SK-N-SH treated with all-trans-retinoic acid at 6 μM for 48 hours (cell line): ENCODE results near the gene COL21A1.

Source experiments
- ATAC-seq: fragments of 200-7000 bp; cut with Tn5 transposase; 3 replicates; pipeline ENCODE4 v1.9.1; 2020; ENCODE audit warnings: mild to moderate bottlenecking, moderate library complexity
- ARNTL ChIP-seq: fragments of 450-650 bp; formaldehyde crosslinking; IDR thresholded peaks from 2 replicates; pipeline ENCODE4 v1.5.0; 2020; ENCODE audit warnings: low read depth, mild to moderate bottlenecking, moderate library complexity, borderline replicate concordance
- CSDC2 ChIP-seq: fragments of 250-450 bp; sonication (Bioruptor Pico); IDR thresholded peaks from 2 replicates; pipeline ENCODE4 v1.5.0; 2020; ENCODE audit warnings: mild to moderate bottlenecking, moderate library complexity
- ESRRG ChIP-seq: fragments of 250-450 bp; sonication (Bioruptor Pico); IDR thresholded peaks from 2 replicates; pipeline ENCODE4 v1.6.1; 2021; ENCODE audit warnings: mild to moderate bottlenecking
- GLIS3 ChIP-seq: fragments of 250-450 bp; sonication (Bioruptor Pico); IDR thresholded peaks from 2 replicates; pipeline ENCODE4 v1.5.0; 2020; ENCODE audit warnings: mild to moderate bottlenecking, moderate library complexity
- ISL1 ChIP-seq: fragments of 250-450 bp; sonication (Bioruptor Pico); IDR thresholded peaks from 2 replicates; pipeline ENCODE4 v2.1.2; 2022; ENCODE audit warnings: mild to moderate bottlenecking, moderate library complexity
- OSR1 ChIP-seq: fragments of 250-450 bp; sonication (Bioruptor Pico); IDR thresholded peaks from 2 replicates; pipeline ENCODE4 v1.8.0; 2022; ENCODE audit warnings: moderate library complexity, mild to moderate bottlenecking, inconsistent platforms
- POU6F1 ChIP-seq: fragments of 250-450 bp; sonication (Bioruptor Pico); IDR thresholded peaks from 2 replicates; pipeline ENCODE4 v1.8.0; 2021; ENCODE audit warnings: low read depth, mild to moderate bottlenecking, moderate library complexity, borderline replicate concordance
- PPARA ChIP-seq: fragments of 250-450 bp; sonication (Bioruptor Pico); IDR thresholded peaks from 2 replicates; pipeline ENCODE4 v1.5.0; 2020; ENCODE audit warnings: mild to moderate bottlenecking, borderline replicate concordance
- RARB ChIP-seq: fragments of 250-450 bp; sonication (Bioruptor Pico); IDR thresholded peaks from 2 replicates; pipeline ENCODE4 v1.8.0; 2021; ENCODE audit warnings: mild to moderate bottlenecking, moderate library complexity
- SNAI2 ChIP-seq: fragments of 250-450 bp; sonication (Bioruptor Pico); IDR thresholded peaks from 2 replicates; pipeline ENCODE4 v1.5.0; 2020; ENCODE audit warnings: mild to moderate bottlenecking, moderate library complexity
- TCF4 ChIP-seq: fragments of 250-450 bp; sonication (Bioruptor Pico); IDR thresholded peaks from 2 replicates; pipeline ENCODE4 v1.8.0; 2021; ENCODE audit warnings: mild to moderate bottlenecking, moderate library complexity, borderline replicate concordance
- TOX ChIP-seq: fragments of 250-450 bp; sonication (Bioruptor Pico); IDR thresholded peaks from 2 replicates; pipeline ENCODE4 v1.8.0; 2021; ENCODE audit warnings: mild to moderate bottlenecking, moderate library complexity, borderline replicate concordance
- TSHZ2 ChIP-seq: fragments of 250-450 bp; sonication (Bioruptor Pico); IDR thresholded peaks from 2 replicates; pipeline ENCODE4 v1.5.0; 2020; ENCODE audit warnings: mild to moderate bottlenecking, moderate library complexity
- ZC3H10 ChIP-seq: fragments of 250-450 bp; sonication (Bioruptor Pico); IDR thresholded peaks from 2 replicates; pipeline ENCODE4 v1.5.1; 2021; ENCODE audit warnings: mild to moderate bottlenecking, moderate library complexity
- ZFP3 ChIP-seq: fragments of 250-450 bp; sonication (Bioruptor Pico); IDR thresholded peaks from 2 replicates; pipeline ENCODE4 v1.5.0; 2020; ENCODE audit warnings: mild to moderate bottlenecking, moderate library complexity
- ZFP30 ChIP-seq: fragments of 450-650 bp; formaldehyde crosslinking; IDR thresholded peaks from 2 replicates; pipeline ENCODE4 v1.5.0; 2022; ENCODE audit warnings: mild to moderate bottlenecking, moderate library complexity
- ZNF565 ChIP-seq: fragments of 450-650 bp; formaldehyde crosslinking; conservative IDR thresholded peaks from 2 replicates; pipeline ENCODE4 v1.5.0; 2020; ENCODE audit warnings: low read depth, mild to moderate bottlenecking, moderate library complexity
- ZNF70 ChIP-seq: fragments of 450-650 bp; formaldehyde crosslinking; IDR thresholded peaks from 2 replicates; pipeline ENCODE4 v1.5.0; 2020; ENCODE audit warnings: mild to moderate bottlenecking, moderate library complexity
- ZNF8 ChIP-seq: fragments of 450-650 bp; formaldehyde crosslinking; IDR thresholded peaks from 2 replicates; pipeline ENCODE4 v1.5.0; 2020; ENCODE audit warnings: mild to moderate bottlenecking, moderate library complexity
- TF ChIP-seq, protein P1 (sequence below): fragments of 250-450 bp; sonication (Bioruptor Pico); IDR thresholded peaks from 2 replicates; pipeline ENCODE4 v1.8.0; 2020; ENCODE audit warnings: mild to moderate bottlenecking, moderate library complexity, borderline replicate concordance
- TF ChIP-seq, protein P2 (sequence below): fragments of 250-450 bp; sonication (Bioruptor Pico); IDR thresholded peaks from 2 replicates; pipeline ENCODE4 v1.5.1; 2020; ENCODE audit warnings: low read depth, mild to moderate bottlenecking, moderate library complexity

Gene COL21A1

DNA sequence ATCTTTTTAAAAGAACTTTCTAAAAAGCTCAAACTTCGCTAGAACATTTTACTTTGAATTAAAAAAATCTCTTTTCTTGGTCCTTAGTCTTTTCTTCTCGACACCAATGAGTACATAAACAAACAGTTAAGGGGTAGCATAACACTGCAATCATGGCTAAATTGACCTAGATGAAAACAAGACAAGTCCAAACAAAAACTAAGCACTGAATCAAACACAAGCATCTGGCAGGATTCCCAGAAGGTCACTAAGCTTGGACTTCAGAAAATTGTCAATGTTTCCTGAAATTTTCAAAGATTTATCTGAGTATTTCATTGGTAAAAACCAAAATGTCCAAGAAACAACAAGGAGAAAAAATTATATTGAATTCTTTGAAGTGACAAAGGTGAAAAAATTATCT lies 5.0 kb downstream of the COL21A1 start (continued):
- no peak for TF ChIP-seq ZNF565 (CRISPR knock-in tag)
- TF ChIP-seq OSR1 (CRISPR knock-in tag) = no peak
- TF ChIP-seq, protein P1, sequence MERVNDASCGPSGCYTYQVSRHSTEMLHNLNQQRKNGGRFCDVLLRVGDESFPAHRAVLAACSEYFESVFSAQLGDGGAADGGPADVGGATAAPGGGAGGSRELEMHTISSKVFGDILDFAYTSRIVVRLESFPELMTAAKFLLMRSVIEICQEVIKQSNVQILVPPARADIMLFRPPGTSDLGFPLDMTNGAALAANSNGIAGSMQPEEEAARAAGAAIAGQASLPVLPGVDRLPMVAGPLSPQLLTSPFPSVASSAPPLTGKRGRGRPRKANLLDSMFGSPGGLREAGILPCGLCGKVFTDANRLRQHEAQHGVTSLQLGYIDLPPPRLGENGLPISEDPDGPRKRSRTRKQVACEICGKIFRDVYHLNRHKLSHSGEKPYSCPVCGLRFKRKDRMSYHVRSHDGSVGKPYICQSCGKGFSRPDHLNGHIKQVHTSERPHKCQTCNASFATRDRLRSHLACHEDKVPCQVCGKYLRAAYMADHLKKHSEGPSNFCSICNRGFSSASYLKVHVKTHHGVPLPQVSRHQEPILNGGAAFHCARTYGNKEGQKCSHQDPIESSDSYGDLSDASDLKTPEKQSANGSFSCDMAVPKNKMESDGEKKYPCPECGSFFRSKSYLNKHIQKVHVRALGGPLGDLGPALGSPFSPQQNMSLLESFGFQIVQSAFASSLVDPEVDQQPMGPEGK (CRISPR knock-in tag) = no peak
- TF ChIP-seq TCF4 (CRISPR knock-in tag) = no peak
- no peak for TF ChIP-seq ZC3H10
- no peak for TF ChIP-seq CSDC2 (CRISPR knock-in tag)

- ATAC-seq = no peak
- no peak for TF ChIP-seq ZFP30
Observed at GRCh38 chr6:56241124-56241802, 6.1 kb downstream of the COL21A1 start.

DNA sequence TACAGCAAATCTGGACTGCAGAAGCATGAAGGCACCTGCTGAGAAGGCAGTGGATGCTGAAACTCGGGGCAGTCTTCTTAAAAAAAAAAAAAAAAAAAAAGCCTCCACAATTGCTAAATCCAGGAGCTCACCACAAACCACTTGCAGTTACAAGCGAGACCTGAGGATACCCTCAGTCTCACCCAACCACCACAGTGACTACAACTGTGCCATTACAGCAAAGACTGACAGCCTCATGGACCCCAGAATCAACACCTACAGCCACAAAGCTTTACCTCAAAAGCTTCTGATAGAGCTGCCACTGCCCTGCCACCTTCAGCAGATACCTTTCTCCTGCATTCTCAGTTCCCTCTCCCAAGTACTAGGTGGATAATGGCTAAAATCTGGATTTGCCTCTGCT lies 9.0 kb downstream of the COL21A1 start:
- TF ChIP-seq ZNF565 (CRISPR knock-in tag) (no peak), CSDC2 (CRISPR knock-in tag) (no peak), ZFP30 (no peak), TOX (no peak), GLIS3 (no peak), PPARA (CRISPR knock-in tag) (no peak), SNAI2 (CRISPR knock-in tag) (no peak), ZNF70 (CRISPR knock-in tag) (no peak), POU6F1 (CRISPR knock-in tag) (no peak), ZNF8 (no peak), ZFP3 (CRISPR knock-in tag) (no peak), ARNTL (CRISPR knock-in tag) (no peak), ISL1 (CRISPR knock-in tag) (no peak), RARB (CRISPR knock-in tag) (no peak)
- TF ChIP-seq, protein P1 (CRISPR knock-in tag) = no peak
- ATAC-seq = no peak

- ATAC-seq = no peak
- TF ChIP-seq ZC3H10 (no peak), ESRRG (CRISPR knock-in tag) (no peak), ZNF70 (CRISPR knock-in tag) (no peak)
- TF ChIP-seq, protein P2, sequence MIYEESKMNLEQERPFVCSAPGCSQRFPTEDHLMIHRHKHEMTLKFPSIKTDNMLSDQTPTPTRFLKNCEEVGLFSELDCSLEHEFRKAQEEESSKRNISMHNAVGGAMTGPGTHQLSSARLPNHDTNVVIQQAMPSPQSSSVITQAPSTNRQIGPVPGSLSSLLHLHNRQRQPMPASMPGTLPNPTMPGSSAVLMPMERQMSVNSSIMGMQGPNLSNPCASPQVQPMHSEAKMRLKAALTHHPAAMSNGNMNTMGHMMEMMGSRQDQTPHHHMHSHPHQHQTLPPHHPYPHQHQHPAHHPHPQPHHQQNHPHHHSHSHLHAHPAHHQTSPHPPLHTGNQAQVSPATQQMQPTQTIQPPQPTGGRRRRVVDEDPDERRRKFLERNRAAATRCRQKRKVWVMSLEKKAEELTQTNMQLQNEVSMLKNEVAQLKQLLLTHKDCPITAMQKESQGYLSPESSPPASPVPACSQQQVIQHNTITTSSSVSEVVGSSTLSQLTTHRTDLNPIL (CRISPR knock-in tag) = no peak
- TF ChIP-seq, all 23 proteins: peak for 0
Observed at GRCh38 chr6:56235245-56235644, 12.1 kb downstream of the COL21A1 start.

DNA sequence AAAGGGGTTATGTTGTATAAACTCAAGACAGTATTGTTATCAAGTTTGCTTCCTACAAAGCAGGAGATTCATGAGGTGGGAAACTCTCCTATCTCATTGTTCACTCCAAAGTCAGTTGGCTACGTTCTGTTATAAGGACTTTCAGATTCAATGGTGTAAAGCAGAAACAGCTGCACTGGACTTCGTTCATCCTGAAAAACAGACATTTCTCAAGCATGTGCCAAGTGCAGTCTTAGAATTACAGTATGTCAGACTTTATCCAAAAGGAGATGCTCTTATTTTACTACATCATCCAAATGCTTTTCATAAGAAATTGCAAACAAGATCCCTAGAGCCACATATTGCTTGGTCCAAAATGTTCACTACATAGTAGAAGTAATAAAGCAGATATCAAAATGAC lies 14.9 kb downstream of the COL21A1 start:
- ATAC-seq = no peak
- TF ChIP-seq ZNF565 (CRISPR knock-in tag) (no peak), TSHZ2 (CRISPR knock-in tag) (no peak), ESRRG (CRISPR knock-in tag) (no peak), TCF4 (CRISPR knock-in tag) (no peak), POU6F1 (CRISPR knock-in tag) (no peak)
- TF ChIP-seq, protein P1 (CRISPR knock-in tag) = no peak
